GM23248 (cell line): Measurements from ENCODE around the gene ADARB1. TPM values are rescaled to one million over a fixed set of nuclear protein-coding genes. Genes with fewer than 3 reads are reported as not detected.

Experiments
- DNase-seq: peaks from one replicate; pipeline ENCODE4 v3.0.0-alpha.2; 2015
- H2AFZ ChIP-seq: fragments of 200-600 bp; sonication (generic); 2 replicates; pipeline ENCODE4 v1.6.1; 2016; ENCODE audit warnings: antibody characterized with exemption
- H3F3A ChIP-seq: fragments of 200-600 bp; sonication (generic); 2 replicates; pipeline ENCODE4 v1.6.1; 2016; ENCODE audit warnings: mild to moderate bottlenecking, antibody characterized with exemption, mixed run types; ENCODE audit not compliant: insufficient read depth
- H3K27ac ChIP-seq: fragments of 200-600 bp; sonication (generic); 2 replicates; pipeline ENCODE4 v1.5.1; 2016; ENCODE audit warnings: mild to moderate bottlenecking
- H3K27me3 ChIP-seq: fragments of 200-600 bp; sonication (generic); replicated peaks from 2 replicates; pipeline ENCODE4 v1.6.1; 2016; ENCODE audit warnings: mild to moderate bottlenecking; ENCODE audit not compliant: insufficient read depth
- H3K36me3 ChIP-seq: fragments of 200-600 bp; sonication (generic); 2 replicates; pipeline ENCODE4 v1.6.1; 2016; ENCODE audit warnings: low read depth, mild to moderate bottlenecking
- H3K4me1 ChIP-seq: fragments of 200-600 bp; sonication (generic); 2 replicates; pipeline ENCODE4 v1.6.1; 2016; ENCODE audit warnings: mild to moderate bottlenecking; ENCODE audit not compliant: insufficient read depth
- H3K4me2 ChIP-seq: fragments of 200-600 bp; sonication (generic); one replicate; pipeline ENCODE4 v1.6.1; 2016; ENCODE audit warnings: mild to moderate bottlenecking; ENCODE audit not compliant: unreplicated experiment
- H3K4me3 ChIP-seq: fragments of 200-600 bp; sonication (generic); 2 replicates; pipeline ENCODE4 v1.5.1; 2016; ENCODE audit warnings: mild to moderate bottlenecking
- H3K79me2 ChIP-seq: fragments of 200-600 bp; sonication (generic); 2 replicates; pipeline ENCODE4 v1.6.1; 2016; ENCODE audit warnings: mild to moderate bottlenecking; ENCODE audit not compliant: insufficient read depth
- H3K9ac ChIP-seq: fragments of 200-600 bp; sonication (generic); 2 replicates; pipeline ENCODE4 v1.6.1; 2016; ENCODE audit warnings: mild to moderate bottlenecking
- H3K9me2 ChIP-seq: fragments of 200-600 bp; sonication (generic); 2 replicates; pipeline ENCODE4 v1.6.1; 2016; ENCODE audit warnings: mixed run types, mild to moderate bottlenecking, moderate library complexity; ENCODE audit not compliant: insufficient read depth
- H3K9me3 ChIP-seq: fragments of 200-600 bp; sonication (generic); one replicate; pipeline ENCODE4 v1.6.1; 2017; ENCODE audit warnings: low read depth
- H4K20me1 ChIP-seq: fragments of 200-600 bp; sonication (generic); 2 replicates; pipeline ENCODE4 v1.6.0; 2016; ENCODE audit not compliant: insufficient read depth
- EZH2 ChIP-seq: fragments of 200-600 bp; sonication (generic); IDR thresholded peaks from 2 replicates; pipeline ENCODE4 v1.6.1; 2018; ENCODE audit warnings: antibody characterized with exemption, mild to moderate bottlenecking; ENCODE audit not compliant: insufficient read depth, poor library complexity, severe bottlenecking
- EZH2phosphoT487 ChIP-seq: fragments of 200-600 bp; sonication (generic); IDR thresholded peaks from 2 replicates; pipeline ENCODE4 v1.6.1; 2018; ENCODE audit warnings: antibody characterized with exemption, moderate library complexity, mild to moderate bottlenecking, low read depth; ENCODE audit not compliant: insufficient read depth
- WGBS, 2 experiments: methylation state at CpG; one replicate each; pipeline ENCODE4 v1.1.6; 2015 to 2017; ENCODE audit warnings: low lambda C conversion rate in 2 of 2, low coverage in 1 of 2; ENCODE audit errors: missing lambda C conversion rate in 2 of 2; 5-methylcytosine and 5-hydroxymethylcytosine counted together
- in situ Hi-C: fragments of 300-500 bp; cut with MboI; formaldehyde crosslinking; loops from 2 replicates; pipeline ENCODE4 v1.15.0; 2020
- polyA plus RNA-seq: library from polyadenylated mRNA; unstranded; fragments of >200 nt; fragmentation: Nextera tagmentation; extraction: Ambion mirVana; gene quantifications from 2 replicates; pipeline ENCODE4 v1.2.1, GENCODE V29; 2016
- total RNA-seq: library from RNA; depleted of rRNA; stranded (reverse); fragments of >200 nt; shearing (Covaris generic); gene quantifications from 2 replicates; pipeline ENCODE4 v1.2.3, GENCODE V29; 2014; rRNA removed

The ADARB1 gene
- total and polyA plus RNA-seq, 2 experiments from 2014 or later = 16.3 to 17.4 TPM

GRCh38 chr21:45269861-45270260, 195.5 kb downstream of the ADARB1 start:
- no peaks in the 10 kb centered on the region for H3K4me1 ChIP-seq
- no peak overlapping the region for H3K9ac ChIP-seq
- H3K4me2 ChIP-seq = no peak overlapping the region
- H3K36me3 ChIP-seq = peaks cover 55% of the 10 kb centered on the region
- H3K4me3 ChIP-seq = no peak overlapping the region
- no peak for TF ChIP-seq EZH2phosphoT487
- no peak for TF ChIP-seq EZH2
- 93 to 97% methylated on average over 13 of the region's 13 CpGs for WGBS, 2 experiments
- H3K79me2 ChIP-seq = peaks cover 52% of the 10 kb centered on the region
- H3F3A ChIP-seq = 0 out of 2 replicates have a peak, but pooled peaks cover 11% of the 10 kb centered on the region
- H2AFZ ChIP-seq = no peak overlapping the region
- no peak for DNase-seq
- in situ Hi-C loops = no loop called here
- peaks cover 27% of the 10 kb centered on the region for H4K20me1 ChIP-seq
- H3K27ac ChIP-seq = no peak overlapping the region
- no peaks in the 10 kb centered on the region for H3K27me3 ChIP-seq
- no peaks in the 10 kb centered on the region for H3K9me2 ChIP-seq
- H3K9me3 ChIP-seq = no peaks in the 10 kb centered on the region

- WGBS, 2 experiments = 94 to 95% methylated on average over 13 of the region's 13 CpGs
- no peak for DNase-seq
- TF ChIP-seq EZH2phosphoT487 (no peak), EZH2 (no peak)
- H3K4me1 ChIP-seq = no peaks in the 10 kb centered on the region
- H3F3A ChIP-seq = 0 out of 2 replicates have a peak, but pooled peaks cover 11% of the 10 kb centered on the region
- no peaks in the 10 kb centered on the region for H3K9me3 ChIP-seq
- no peak overlapping the region for H3K4me2 ChIP-seq
- H3K27me3 ChIP-seq = no peaks in the 10 kb centered on the region
- peaks cover 60% of the 10 kb centered on the region for H3K36me3 ChIP-seq
- no peak overlapping the region for H3K27ac ChIP-seq
- peaks cover 27% of the 10 kb centered on the region for H4K20me1 ChIP-seq
- H3K79me2 ChIP-seq = peaks cover 58% of the 10 kb centered on the region
- no peak overlapping the region for H3K9ac ChIP-seq
- no peak overlapping the region for H2AFZ ChIP-seq
- no peak overlapping the region for H3K4me3 ChIP-seq
- in situ Hi-C loops = no loop called here
- H3K9me2 ChIP-seq = no peaks in the 10 kb centered on the region
Observed at GRCh38 chr21:45270306-45270821, 196.0 kb downstream of the ADARB1 start.

Other genes with a start within 250 kb of the ADARB1 start
- gene PTTG1IP, start 200.9 kb upstream of the ADARB1 start, total RNA-seq = 680 and 814 TPM in 2 replicates
- 676 and 703 TPM in 2 replicates for gene PTTG1IP, start 200.9 kb upstream of the ADARB1 start, polyA plus RNA-seq
- gene ITGB2, start 153.7 kb upstream of the ADARB1 start, total RNA-seq = 1.3 and 2.1 TPM in 2 replicates
- 2.2 and 2.7 TPM in 2 replicates for gene ITGB2, start 153.7 kb upstream of the ADARB1 start, polyA plus RNA-seq
- gene SLX9, start 134.6 kb upstream of the ADARB1 start, total RNA-seq = 25.6 and 34.3 TPM in 2 replicates
- gene SLX9, start 134.6 kb upstream of the ADARB1 start, polyA plus RNA-seq = 34.4 and 35.8 TPM in 2 replicates
- 48.2 and 54.0 TPM in 2 replicates for gene POFUT2, start 213.3 kb downstream of the ADARB1 start, total RNA-seq
- 30.1 and 30.9 TPM in 2 replicates for gene POFUT2, start 213.3 kb downstream of the ADARB1 start, polyA plus RNA-seq